Measurements from ENCODE around the gene SAMD5. TPM values are rescaled to one million over a fixed set of nuclear protein-coding genes. Genes with fewer than 3 reads are reported as not detected.

SAMD5 gene
- total RNA-seq (ENCODE audit: low replicate concordance): 0.09 and 0.16 TPM in 2 replicates

DNA sequence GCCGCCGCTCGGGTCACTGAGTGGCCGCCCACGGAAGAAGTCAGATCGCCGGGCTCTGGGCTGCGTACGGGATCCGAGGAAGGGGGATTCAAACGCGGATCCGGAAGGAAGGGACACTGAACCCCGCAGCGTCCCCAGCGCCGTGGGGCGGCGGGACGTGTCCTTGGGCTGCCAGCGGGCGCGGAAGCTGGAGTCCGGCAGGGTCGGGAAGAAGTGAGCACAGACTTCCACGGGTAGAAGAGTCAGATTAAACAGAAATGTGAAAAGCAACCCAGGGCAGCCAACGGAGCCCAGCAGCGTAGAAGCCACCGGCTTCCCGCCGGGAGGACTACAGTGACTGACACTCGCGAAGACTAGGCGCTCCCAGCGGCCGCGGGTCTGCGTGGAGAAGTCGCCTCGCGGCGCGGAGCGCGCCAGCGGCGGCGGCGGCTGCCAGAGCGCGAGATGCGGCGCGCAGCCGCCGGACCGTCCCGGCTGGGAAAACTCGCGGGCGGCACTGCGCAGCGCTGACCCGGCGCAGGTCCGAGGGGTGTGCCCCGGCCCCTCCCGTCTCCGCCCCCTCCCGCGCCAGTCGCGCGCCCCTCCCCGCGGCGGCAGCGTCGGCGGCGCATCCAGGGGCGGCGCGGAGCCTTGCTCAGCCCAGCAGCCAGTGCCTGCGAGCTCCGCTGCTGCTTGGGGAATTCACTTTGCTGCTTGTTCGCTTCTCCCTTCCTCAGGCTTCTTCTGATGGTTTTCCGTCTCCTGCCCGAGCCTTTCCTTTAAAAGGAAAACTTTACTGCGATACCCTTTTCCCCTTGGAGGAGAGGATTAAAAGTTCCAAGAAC is at the start of gene SAMD5:
SAMD5 (plus strand) TSS at position 649 of the 824 bp plus-strand sequence. CDS start 239 bp downstream, outside the sequence.
- peak within 1 kb of the TSS; percentile 67 for H3K4me3 ChIP-seq (ENCODE audit: low read depth, low read length)
- peak; percentile 35 for DNase-seq (ENCODE audit: low read depth)
- TF ChIP-seq, protein P1, sequence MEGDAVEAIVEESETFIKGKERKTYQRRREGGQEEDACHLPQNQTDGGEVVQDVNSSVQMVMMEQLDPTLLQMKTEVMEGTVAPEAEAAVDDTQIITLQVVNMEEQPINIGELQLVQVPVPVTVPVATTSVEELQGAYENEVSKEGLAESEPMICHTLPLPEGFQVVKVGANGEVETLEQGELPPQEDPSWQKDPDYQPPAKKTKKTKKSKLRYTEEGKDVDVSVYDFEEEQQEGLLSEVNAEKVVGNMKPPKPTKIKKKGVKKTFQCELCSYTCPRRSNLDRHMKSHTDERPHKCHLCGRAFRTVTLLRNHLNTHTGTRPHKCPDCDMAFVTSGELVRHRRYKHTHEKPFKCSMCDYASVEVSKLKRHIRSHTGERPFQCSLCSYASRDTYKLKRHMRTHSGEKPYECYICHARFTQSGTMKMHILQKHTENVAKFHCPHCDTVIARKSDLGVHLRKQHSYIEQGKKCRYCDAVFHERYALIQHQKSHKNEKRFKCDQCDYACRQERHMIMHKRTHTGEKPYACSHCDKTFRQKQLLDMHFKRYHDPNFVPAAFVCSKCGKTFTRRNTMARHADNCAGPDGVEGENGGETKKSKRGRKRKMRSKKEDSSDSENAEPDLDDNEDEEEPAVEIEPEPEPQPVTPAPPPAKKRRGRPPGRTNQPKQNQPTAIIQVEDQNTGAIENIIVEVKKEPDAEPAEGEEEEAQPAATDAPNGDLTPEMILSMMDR (IDR thresholded peaks at IDR 0.05; ENCODE audit: insufficient read depth, low read length): no peak

DNA sequence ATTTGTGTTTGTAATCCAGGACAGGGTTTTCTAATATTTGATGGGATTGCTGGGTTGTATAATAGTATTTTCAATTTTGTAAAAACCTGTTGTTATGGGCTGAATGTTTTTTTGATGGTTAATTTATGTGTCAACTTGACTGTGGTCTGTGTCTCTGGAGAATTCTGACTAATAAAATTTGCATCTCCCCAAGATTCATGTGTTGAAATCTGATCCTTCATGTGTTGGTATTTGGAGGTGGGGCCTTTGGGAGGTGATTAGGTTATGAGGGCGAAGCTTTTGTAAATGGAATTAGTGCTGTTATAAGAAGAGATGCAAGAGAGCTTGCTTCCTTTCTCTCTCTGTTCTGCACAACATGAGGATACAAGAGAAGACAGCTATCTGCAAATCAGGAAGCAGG is 48.7 kb upstream of the SAMD5 start:
- TF ChIP-seq, protein P1 (IDR thresholded peaks at IDR 0.05; ENCODE audit: insufficient read depth, low read length): no peak
- no peak for DNase-seq (ENCODE audit: low read depth)

DNA sequence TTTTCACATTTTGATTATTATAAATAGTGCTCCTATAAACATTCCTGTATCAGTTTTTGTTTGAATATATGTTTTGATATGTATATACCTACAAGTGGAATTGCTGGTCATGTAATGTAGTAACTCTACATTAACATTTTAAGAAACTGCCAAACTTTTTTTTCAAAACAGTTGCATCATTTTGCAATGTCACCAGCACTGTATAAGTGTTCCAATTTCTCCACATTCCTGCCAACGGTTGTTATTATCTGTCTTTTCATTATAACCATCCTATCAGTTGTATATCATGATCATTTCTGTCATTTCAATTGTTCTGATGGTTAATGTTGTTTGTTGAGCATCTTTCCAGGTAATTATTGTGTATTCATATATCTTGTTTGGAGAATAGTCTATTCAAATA is 44.8 kb upstream of the SAMD5 start:
- TF ChIP-seq, protein P1 (IDR thresholded peaks at IDR 0.05; ENCODE audit: insufficient read depth, low read length): no peak

More for the DNA sequence above, 48.7 kb upstream of the SAMD5 start:
- H3K4me3 ChIP-seq (ENCODE audit: low read depth, low read length): no peak overlapping the region

DNA sequence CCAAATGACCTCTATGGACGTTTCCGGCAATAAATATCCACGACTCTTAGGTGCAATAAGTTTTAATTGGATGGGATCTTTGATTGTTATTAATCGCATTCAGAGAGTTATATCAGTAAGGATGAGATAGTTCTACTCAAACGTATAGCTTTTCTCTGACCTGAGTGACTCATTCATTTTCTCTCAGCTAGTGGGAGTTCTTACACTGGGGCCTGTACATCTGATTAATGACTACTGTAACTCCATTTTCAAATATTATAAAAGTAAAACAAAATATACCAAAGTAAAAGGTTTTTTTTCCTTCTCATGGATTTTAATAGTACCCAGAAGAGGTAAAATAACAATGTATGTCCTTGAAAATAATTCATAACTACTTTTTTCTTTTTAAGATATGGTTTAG is 41.1 kb upstream of the SAMD5 start:
- TF ChIP-seq, protein P1 (IDR thresholded peaks at IDR 0.05; ENCODE audit: insufficient read depth, low read length): no peak
- DNase-seq (ENCODE audit: low read depth): no peak
- H3K4me3 ChIP-seq (ENCODE audit: low read depth, low read length): no peak overlapping the region

More for the DNA sequence above, 44.8 kb upstream of the SAMD5 start:
- DNase-seq (ENCODE audit: low read depth): no peak
- H3K4me3 ChIP-seq (ENCODE audit: low read depth, low read length): no peak overlapping the region

DNA sequence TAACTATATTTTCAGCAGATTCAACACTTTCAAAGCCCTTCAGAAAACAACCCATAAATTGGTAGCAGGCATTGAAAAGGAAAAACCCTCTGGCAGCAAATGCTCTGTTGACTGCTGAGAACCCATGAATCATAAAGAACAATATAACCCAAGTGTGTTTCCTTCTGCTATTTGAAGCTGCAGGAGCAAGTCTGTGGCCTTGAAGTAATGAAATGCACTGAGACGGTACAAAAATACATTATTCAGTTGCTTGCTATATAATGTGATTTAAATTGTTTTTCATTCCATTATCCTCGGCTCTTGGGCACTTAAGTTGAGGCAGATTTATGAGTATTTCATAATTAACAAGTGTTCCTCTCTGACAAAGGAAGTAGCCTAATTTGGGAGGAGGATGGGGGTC is 40.6 kb upstream of the SAMD5 start:
- H3K4me3 ChIP-seq (ENCODE audit: low read depth, low read length): no peak overlapping the region
- DNase-seq (ENCODE audit: low read depth): no peak
- TF ChIP-seq, protein P1 (IDR thresholded peaks at IDR 0.05; ENCODE audit: insufficient read depth, low read length): no peak

DNA sequence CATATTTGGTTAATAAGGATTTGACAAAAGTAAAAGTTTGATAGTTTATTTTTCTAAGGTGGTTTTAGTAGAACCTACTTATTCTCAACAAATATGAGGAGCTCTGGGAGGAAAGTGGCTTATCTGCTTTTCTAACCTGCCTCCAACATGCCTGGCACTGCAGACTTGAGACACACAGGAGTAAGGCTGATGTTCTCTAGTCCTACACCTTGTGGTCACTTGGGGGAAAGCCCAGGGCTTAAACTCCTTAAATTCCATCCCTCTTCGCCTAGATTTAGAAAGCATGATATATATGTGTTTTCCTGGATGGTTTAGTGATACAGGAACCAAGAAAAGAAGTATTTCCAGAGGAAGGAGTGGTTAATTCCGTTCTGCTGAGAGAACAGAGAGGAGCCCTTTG is 39.9 kb upstream of the SAMD5 start:
- TF ChIP-seq, protein P1 (IDR thresholded peaks at IDR 0.05; ENCODE audit: insufficient read depth, low read length): no peak
- H3K4me3 ChIP-seq (ENCODE audit: low read depth, low read length): no peak overlapping the region
- DNase-seq (ENCODE audit: low read depth): no peak
